HG03196 (cell line): Measurements from ENCODE around the gene IFNA21.
"Not testable (repeated sequence)": the region's sequence is repeated elsewhere in the genome, so short reads cannot be mapped to it uniquely, and the experiment has no call there.

Experiments
- ATAC-seq: cut with Tn5 transposase; IDR thresholded peaks from one replicate; pipeline ENCODE4 v1.9.1; 2021; ENCODE audit not compliant: unreplicated experiment

IFNA21 gene

GRCh38 chr9:21144603-21145002 is 21.9 kb downstream of the IFNA21 start:
- ATAC-seq = no peak

GRCh38 chr9:21141427-21141882 is 25.0 kb downstream of the IFNA21 start, which contains the start of gene IFNW1:
Gene IFNW1 (minus strand): TSS chr9:21141832. CDS start chr9:21141570, 262 bp downstream.
- no peak for ATAC-seq

GRCh38 chr9:21137020-21137419 is 29.4 kb downstream of the IFNA21 start:
- ATAC-seq = no peak

- no peak for ATAC-seq
Measured at GRCh38 chr9:21135736-21136135, 30.7 kb downstream of the IFNA21 start.

- ATAC-seq = not testable (repeated sequence)
Measured at GRCh38 chr9:21128186-21128585, 38.3 kb downstream of the IFNA21 start.

- ATAC-seq = no peak
Measured at GRCh38 chr9:21121595-21122251, 44.7 kb downstream of the IFNA21 start.

GRCh38 chr9:21121079-21121478 is 45.4 kb downstream of the IFNA21 start:
- ATAC-seq = peak; percentile 49

- peak; percentile 46 for ATAC-seq
Measured at GRCh38 chr9:21119093-21119770, 47.2 kb downstream of the IFNA21 start.
